Endothelial cell of umbilical vein (primary cell): ENCODE results near the gene FGA. TPM values are rescaled to one million over a fixed set of nuclear protein-coding genes. Genes with fewer than 3 reads are reported as not detected.

Experiments used
- BruUV-seq: library from RNA; stranded (reverse); fragments of 400-500 nt; replicated peaks from 2 replicates; lab custom pipeline; 2021; lab: Mats Ljungman, UMichigan
- CTCF ChIA-PET: fragments of 300-600, 350-600 bp; sonication (Branson Sonifier 250); formaldehyde crosslinking; loops from one replicate; lab custom pipeline; 2021; ENCODE audit warnings: antibody characterized with exemption, inconsistent platforms; lab: Charles Lee
- POLR2A ChIA-PET: fragments of 300-600, 350-600 bp; sonication (Branson Sonifier 250); formaldehyde crosslinking; loops from one replicate; lab custom pipeline; 2021; ENCODE audit warnings: antibody characterized with exemption, inconsistent platforms; lab: Charles Lee
- DNase-seq: peaks from one replicate; pipeline ENCODE4 v3.0.0-alpha.2; 2011; ENCODE audit warnings: low read depth, low spot score
- FAIRE-seq: peaks from 2 replicates; lab custom pipeline; 2011; peaks lifted over from hg19 to GRCh38; lab: Jason Lieb, UNC
- H2AFZ ChIP-seq: 2 replicates; pipeline ENCODE4 v1.6.0; 2012; ENCODE audit warnings: low read depth, low read length, control low read depth, inconsistent platforms
- H3K27ac ChIP-seq: 2 replicates; pipeline ENCODE4 v1.5.1; 2011; ENCODE audit warnings: low read depth, mild to moderate bottlenecking, control low read depth, low read length, moderate library complexity; ENCODE audit not compliant: insufficient read depth
- H3K27me3 ChIP-seq, 2 experiments: 2 replicates each; pipeline versions ENCODE4 v1.6.0 to v1.6.1; 2011; ENCODE audit warnings: low read length in 2 of 2, mixed read lengths in 1 of 2; ENCODE audit not compliant: control insufficient read depth in 2 of 2, insufficient read depth in 2 of 2
- H3K36me3 ChIP-seq, 2 experiments: 2 replicates in 1 of 2; 3 replicates in 1 of 2; pipeline ENCODE4 v1.5.1; 2011; ENCODE audit warnings: low read length in 2 of 2, mild to moderate bottlenecking in 1 of 2, moderate library complexity in 1 of 2; ENCODE audit not compliant: control insufficient read depth in 2 of 2, insufficient read depth in 2 of 2; ENCODE audit errors: extremely low read depth in 1 of 2
- H3K4me1 ChIP-seq: 3 replicates; pipeline ENCODE4 v1.5.1; 2011; ENCODE audit warnings: mild to moderate bottlenecking, low read length; ENCODE audit not compliant: control insufficient read depth, insufficient read depth; ENCODE audit errors: extremely low read depth
- H3K4me2 ChIP-seq: 2 replicates; pipeline ENCODE4 v1.6.1; 2011; ENCODE audit warnings: low read length, control low read depth, mixed read lengths; ENCODE audit not compliant: insufficient read depth
- H3K4me3 ChIP-seq, 3 experiments: fragments of 200-600 bp in 1 of 3; sonication (generic), shearing (Covaris generic) in 1 of 3; replicated peaks in 1 of 3; 2 replicates each; pipeline ENCODE4 v1.5.1; 2011 to 2016; ENCODE audit warnings: control low read depth in 3 of 3, low read length in 3 of 3, mild to moderate bottlenecking in 2 of 3, inconsistent platforms in 1 of 3, low read depth in 1 of 3, moderate library complexity in 1 of 3; ENCODE audit not compliant: insufficient read depth in 1 of 3
- H3K79me2 ChIP-seq: 2 replicates; pipeline ENCODE4 v1.6.0; 2012; ENCODE audit warnings: low read length, inconsistent platforms; ENCODE audit not compliant: control insufficient read depth, insufficient read depth
- H3K9ac ChIP-seq: replicated peaks from 2 replicates; pipeline ENCODE3; 2011; ENCODE audit warnings: low read length, control low read depth; ENCODE audit not compliant: insufficient read depth; ENCODE audit errors: extremely low read depth
- H3K9me1 ChIP-seq: replicated peaks from 3 replicates; pipeline ENCODE4 v1.6.0; 2011; ENCODE audit warnings: mild to moderate bottlenecking, low read length; ENCODE audit not compliant: control insufficient read depth, insufficient read depth; ENCODE audit errors: extremely low read depth
- H3K9me3 ChIP-seq: replicated peaks from 2 replicates; pipeline ENCODE4 v1.5.1; 2012; ENCODE audit warnings: low read length, inconsistent platforms; ENCODE audit not compliant: control insufficient read depth, insufficient read depth
- H4K20me1 ChIP-seq: replicated peaks from 2 replicates; pipeline ENCODE3; 2011; ENCODE audit warnings: mild to moderate bottlenecking, low read length; ENCODE audit not compliant: control insufficient read depth, insufficient read depth; ENCODE audit errors: extremely low read depth
- CTCF ChIP-seq, 2 donors: IDR thresholded peaks; 1 replicate in 1 of 2; 2 replicates in 1 of 2; pipeline ENCODE4 v1.5.1; 2011; ENCODE audit warnings: low read length in 2 of 2, mild to moderate bottlenecking in 2 of 2, moderate library complexity in 2 of 2, control low read depth in 1 of 2, inconsistent platforms in 1 of 2, low read depth in 1 of 2; ENCODE audit not compliant: insufficient read depth in 1 of 2; ENCODE audit errors: extremely low read depth in 1 of 2
- EZH2 ChIP-seq: IDR thresholded peaks from 2 replicates; pipeline ENCODE4 v1.6.1; 2012; ENCODE audit warnings: borderline replicate concordance, low read depth, mild to moderate bottlenecking, moderate library complexity, low read length, inconsistent platforms; ENCODE audit not compliant: severe bottlenecking
- FOS ChIP-seq: IDR thresholded peaks from 2 replicates; pipeline ENCODE4 v1.6.1; 2011; ENCODE audit warnings: mild to moderate bottlenecking, low read length, moderate library complexity, borderline replicate concordance; ENCODE audit not compliant: insufficient read depth
- GATA2 ChIP-seq: IDR thresholded peaks from 2 replicates; pipeline ENCODE4 v1.7.0; 2011; ENCODE audit warnings: low read depth, mild to moderate bottlenecking, moderate library complexity, mixed read lengths, low read length; ENCODE audit not compliant: insufficient read length, insufficient read depth
- JUN ChIP-seq: IDR thresholded peaks from 2 replicates; pipeline ENCODE4 v1.6.1; 2011; ENCODE audit warnings: borderline replicate concordance, low read depth; ENCODE audit not compliant: insufficient read length, insufficient read depth
- MAX ChIP-seq: IDR thresholded peaks from 2 replicates; pipeline ENCODE4 v1.6.1; 2011; ENCODE audit not compliant: insufficient read depth, insufficient read length
- MYC ChIP-seq: IDR thresholded peaks from one replicate; pipeline ENCODE4 v1.6.1; 2011; ENCODE audit warnings: mild to moderate bottlenecking, low read depth, low read length
- POLR2A ChIP-seq: IDR thresholded peaks from 2 replicates; pipeline ENCODE4 v1.6.1; 2012; ENCODE audit warnings: low read depth, mild to moderate bottlenecking, control low read depth, low read length
- POLR2AphosphoS5 ChIP-seq: IDR thresholded peaks from 2 replicates; pipeline ENCODE4 v1.6.1; 2012; ENCODE audit warnings: low read depth, mild to moderate bottlenecking, control low read depth, low read length, moderate library complexity; ENCODE audit not compliant: insufficient read depth
- dilution Hi-C: fragments of 300-500 bp; cut with MboI; formaldehyde crosslinking; loops from one replicate; pipeline ENCODE4 v1.15.0; 2019; ENCODE audit warnings: low sequenced_read_pairs; ENCODE audit not compliant: extremely low pct_ligation_motif_present
- intact Hi-C: fragments of 100-400 bp; cut with micrococcal nuclease; formaldehyde crosslinking; loops from one replicate; pipeline ENCODE4 v1.10.0; 2022
- polyA plus RNA-seq, 4 experiments: library from polyadenylated mRNA; depleted of rRNA in 3 of 4; stranded (reverse) in 3 of 4; unstranded in 1 of 4; fragments of >200 nt; gene quantifications; 2 replicates each; pipeline versions ENCODE4 v1.2.1 to v1.2.3, GENCODE V29; 2011 to 2012; ENCODE audit warnings: missing spikeins in 1 of 4
- total RNA-seq: library from RNA; stranded (reverse); gene quantifications from 2 replicates; pipeline ENCODE4 v1.2.3, GENCODE V29; 2021

FGA gene
- total and polyA plus RNA-seq, 2 donors (not counting 3 experiments of a cell fraction or from before 2014, with no cell fraction given) = not detected

- Histone ChIP-seq H3K4me3 (no peak overlapping the region), H3K9me1 (no peaks in the 10 kb centered on the region), H3K79me2 (no peaks in the 10 kb centered on the region), H3K27ac (no peak overlapping the region), H3K4me1 (no peaks in the 10 kb centered on the region), H3K4me2 (no peak overlapping the region), H3K27me3 (peaks cover 15 to 16% of the 10 kb centered on the region in 2 experiments), H3K9me3 (no peaks in the 10 kb centered on the region), H3K9ac (no peak overlapping the region), H4K20me1 (no peaks in the 10 kb centered on the region), H2AFZ (no peak overlapping the region), H3K36me3 (no peaks in the 10 kb centered on the region)
- intact Hi-C loops = no loop called here
- dilution Hi-C loops = no loop called here
- POLR2A ChIA-PET = no interaction called here
- no TSS peak for BruUV-seq
- CTCF ChIA-PET = interaction anchor here (1.1 to 4.8 kb wide), 8 partner anchors 11 to 73 kb away, joined by 3 to 46 read pairs (median 5); partner anchors contain the start of genes FGG and PLRG1
- FAIRE-seq (no peak), DNase-seq (no peak)
- TF ChIP-seq MYC = no peak
- TF ChIP-seq POLR2AphosphoS5 = no peak
- no peak for TF ChIP-seq POLR2A
- TF ChIP-seq JUN = no peak
- no peak for TF ChIP-seq GATA2
- TF ChIP-seq FOS = no peak
- no peak for TF ChIP-seq CTCF (IDR thresholded peaks at IDR 0.05; ENCODE audit: extremely low read depth in 1 of 2, insufficient read depth in 1 of 2, low read depth in 1 of 2, low read length in 2 of 2)
- no peak for TF ChIP-seq EZH2
- no peak for TF ChIP-seq MAX
Observed at GRCh38 chr4:154623436-154623835, 32.9 kb upstream of the FGA start.
